MM.1S (cell line): Measurements from ENCODE around the gene LLPH.

Experiments
- EZH2 ChIP-seq: fragments of 300-600 bp; sonication (generic); optimal IDR thresholded peaks from 2 replicates; pipeline ENCODE3; 2017; ENCODE audit warnings: low read depth, mild to moderate bottlenecking, antibody characterized with exemption, low read length, mixed read lengths
- EZH2phosphoT487 ChIP-seq: fragments of 300-600 bp; sonication (generic); IDR thresholded peaks from 2 replicates; pipeline ENCODE4 v1.6.1; 2018; ENCODE audit warnings: antibody characterized with exemption, low read length
- TF ChIP-seq, protein P1 (sequence below): fragments of 300-600 bp; sonication (generic); IDR thresholded peaks from 2 replicates; pipeline ENCODE4 v1.5.1; 2016; ENCODE audit warnings: antibody characterized with exemption, low read length, mixed read lengths

DNA sequence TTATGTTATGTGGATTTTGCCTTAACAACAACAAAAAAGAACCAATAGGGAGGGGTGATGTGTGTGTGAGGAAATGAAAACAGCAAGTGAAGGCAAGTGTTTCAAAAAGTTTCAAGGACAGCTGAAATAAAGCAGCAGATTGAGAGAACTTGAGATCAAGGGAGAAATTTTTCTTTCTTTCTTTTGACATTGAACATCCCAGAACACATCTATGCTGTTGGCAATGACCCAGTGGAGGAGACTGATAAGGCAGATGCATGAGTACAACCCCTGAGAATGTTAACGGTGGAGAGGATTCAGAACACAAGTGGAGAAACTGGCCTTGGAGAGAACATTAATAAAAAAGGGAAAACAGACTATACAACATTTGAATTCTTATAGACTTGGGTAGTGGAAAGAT is 2.9 kb downstream of the LLPH start:
- TF ChIP-seq, protein P1, sequence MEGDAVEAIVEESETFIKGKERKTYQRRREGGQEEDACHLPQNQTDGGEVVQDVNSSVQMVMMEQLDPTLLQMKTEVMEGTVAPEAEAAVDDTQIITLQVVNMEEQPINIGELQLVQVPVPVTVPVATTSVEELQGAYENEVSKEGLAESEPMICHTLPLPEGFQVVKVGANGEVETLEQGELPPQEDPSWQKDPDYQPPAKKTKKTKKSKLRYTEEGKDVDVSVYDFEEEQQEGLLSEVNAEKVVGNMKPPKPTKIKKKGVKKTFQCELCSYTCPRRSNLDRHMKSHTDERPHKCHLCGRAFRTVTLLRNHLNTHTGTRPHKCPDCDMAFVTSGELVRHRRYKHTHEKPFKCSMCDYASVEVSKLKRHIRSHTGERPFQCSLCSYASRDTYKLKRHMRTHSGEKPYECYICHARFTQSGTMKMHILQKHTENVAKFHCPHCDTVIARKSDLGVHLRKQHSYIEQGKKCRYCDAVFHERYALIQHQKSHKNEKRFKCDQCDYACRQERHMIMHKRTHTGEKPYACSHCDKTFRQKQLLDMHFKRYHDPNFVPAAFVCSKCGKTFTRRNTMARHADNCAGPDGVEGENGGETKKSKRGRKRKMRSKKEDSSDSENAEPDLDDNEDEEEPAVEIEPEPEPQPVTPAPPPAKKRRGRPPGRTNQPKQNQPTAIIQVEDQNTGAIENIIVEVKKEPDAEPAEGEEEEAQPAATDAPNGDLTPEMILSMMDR = no peak
- TF ChIP-seq EZH2 = no peak
- TF ChIP-seq EZH2phosphoT487 = no peak
